Measurements from ENCODE around the gene CDK5.

DNA sequence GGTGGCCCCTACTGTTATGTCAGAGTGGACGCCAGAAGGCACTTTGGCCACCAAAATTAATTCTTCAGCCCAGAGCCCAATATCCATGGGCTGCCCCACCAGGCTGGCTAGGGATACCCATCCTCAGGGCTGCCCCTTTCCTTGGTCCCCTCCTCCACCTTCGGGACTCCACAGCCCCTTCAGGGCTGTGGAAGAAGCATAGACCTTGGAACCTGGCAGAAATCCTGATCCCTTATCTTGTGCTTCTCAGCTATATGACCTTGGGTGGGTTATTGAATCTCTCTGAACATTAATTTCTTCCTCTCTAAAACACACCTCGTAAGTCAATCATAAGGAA is 26.1 kb upstream of the CDK5 start:
- TF ChIP-seq EZH2phosphoT487 (IDR thresholded peaks at IDR 0.05; ENCODE audit: low read depth) = no peak
- TF ChIP-seq, protein P1, sequence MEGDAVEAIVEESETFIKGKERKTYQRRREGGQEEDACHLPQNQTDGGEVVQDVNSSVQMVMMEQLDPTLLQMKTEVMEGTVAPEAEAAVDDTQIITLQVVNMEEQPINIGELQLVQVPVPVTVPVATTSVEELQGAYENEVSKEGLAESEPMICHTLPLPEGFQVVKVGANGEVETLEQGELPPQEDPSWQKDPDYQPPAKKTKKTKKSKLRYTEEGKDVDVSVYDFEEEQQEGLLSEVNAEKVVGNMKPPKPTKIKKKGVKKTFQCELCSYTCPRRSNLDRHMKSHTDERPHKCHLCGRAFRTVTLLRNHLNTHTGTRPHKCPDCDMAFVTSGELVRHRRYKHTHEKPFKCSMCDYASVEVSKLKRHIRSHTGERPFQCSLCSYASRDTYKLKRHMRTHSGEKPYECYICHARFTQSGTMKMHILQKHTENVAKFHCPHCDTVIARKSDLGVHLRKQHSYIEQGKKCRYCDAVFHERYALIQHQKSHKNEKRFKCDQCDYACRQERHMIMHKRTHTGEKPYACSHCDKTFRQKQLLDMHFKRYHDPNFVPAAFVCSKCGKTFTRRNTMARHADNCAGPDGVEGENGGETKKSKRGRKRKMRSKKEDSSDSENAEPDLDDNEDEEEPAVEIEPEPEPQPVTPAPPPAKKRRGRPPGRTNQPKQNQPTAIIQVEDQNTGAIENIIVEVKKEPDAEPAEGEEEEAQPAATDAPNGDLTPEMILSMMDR (IDR thresholded peaks at IDR 0.05; ENCODE audit: low read depth, low read length) = no peak
